GM19238 (cell line): ENCODE data around the gene CPOX.
"Not testable (repeated sequence)": the region's sequence is repeated elsewhere in the genome, so short reads cannot be mapped to it uniquely, and the experiment has no call there.

Source experiments
- DNase-seq: peaks from one replicate; pipeline ENCODE4 v3.0.0; 2011; ENCODE audit warnings: low spot score; ENCODE audit not compliant: insufficient read length

Gene CPOX

GRCh38 chr3:98593046-98593936 lies at the start of gene CPOX:
CPOX (minus strand) TSS chr3:98593611; CDS start chr3:98593504, 107 bp downstream.
- DNase-seq = peak; percentile 84

GRCh38 chr3:98642769-98643168 lies 49.4 kb upstream of the CPOX start:
- not testable (repeated sequence) for DNase-seq

- not testable (repeated sequence) for DNase-seq
Measured at GRCh38 chr3:98641756-98642155, 48.3 kb upstream of the CPOX start.

DNA sequence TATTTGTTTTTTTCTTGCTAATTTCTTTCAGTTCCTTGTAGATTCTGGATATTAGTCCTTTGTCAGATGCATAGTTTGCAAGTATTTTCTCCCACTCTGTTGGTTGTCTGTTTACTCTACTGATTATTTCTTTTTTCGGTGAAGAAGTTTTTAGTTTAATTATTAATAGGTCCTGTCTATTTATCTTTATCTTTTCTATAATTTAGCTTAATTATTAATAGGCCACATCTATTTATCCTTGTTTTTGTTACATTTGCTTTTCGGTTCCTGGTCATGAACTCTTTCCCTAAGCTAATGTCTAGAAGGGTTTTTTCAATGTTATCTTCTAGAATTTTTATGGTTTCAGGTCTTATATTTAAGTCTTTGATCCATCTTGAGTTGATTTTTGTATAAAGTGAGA lies 45.1 kb upstream of the CPOX start:
- DNase-seq = not testable (repeated sequence)

- no peak for DNase-seq
Measured at GRCh38 chr3:98630416-98630815, 37.0 kb upstream of the CPOX start.

DNA sequence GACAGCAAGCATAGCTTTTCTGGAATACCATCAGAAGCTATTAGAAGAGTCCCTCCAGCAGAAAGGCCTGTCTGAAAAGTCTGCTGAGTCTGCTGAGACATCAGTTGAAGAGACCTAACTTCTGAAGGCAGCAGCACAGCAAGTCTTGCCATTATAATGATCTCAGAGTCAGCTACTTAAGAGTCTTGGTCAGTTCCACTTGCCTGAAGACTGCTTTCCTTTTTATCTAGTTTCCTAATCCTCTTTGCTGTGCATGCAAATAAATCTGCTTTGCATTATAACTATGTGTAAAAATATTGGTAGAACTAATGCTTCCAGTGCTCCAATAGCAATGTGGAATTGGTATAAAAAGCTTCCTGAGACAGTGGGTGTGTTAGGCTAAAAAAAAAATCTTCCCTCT lies 34.9 kb upstream of the CPOX start:
- no peak for DNase-seq

GRCh38 chr3:98626151-98626550 lies 32.7 kb upstream of the CPOX start:
- no peak for DNase-seq

DNA sequence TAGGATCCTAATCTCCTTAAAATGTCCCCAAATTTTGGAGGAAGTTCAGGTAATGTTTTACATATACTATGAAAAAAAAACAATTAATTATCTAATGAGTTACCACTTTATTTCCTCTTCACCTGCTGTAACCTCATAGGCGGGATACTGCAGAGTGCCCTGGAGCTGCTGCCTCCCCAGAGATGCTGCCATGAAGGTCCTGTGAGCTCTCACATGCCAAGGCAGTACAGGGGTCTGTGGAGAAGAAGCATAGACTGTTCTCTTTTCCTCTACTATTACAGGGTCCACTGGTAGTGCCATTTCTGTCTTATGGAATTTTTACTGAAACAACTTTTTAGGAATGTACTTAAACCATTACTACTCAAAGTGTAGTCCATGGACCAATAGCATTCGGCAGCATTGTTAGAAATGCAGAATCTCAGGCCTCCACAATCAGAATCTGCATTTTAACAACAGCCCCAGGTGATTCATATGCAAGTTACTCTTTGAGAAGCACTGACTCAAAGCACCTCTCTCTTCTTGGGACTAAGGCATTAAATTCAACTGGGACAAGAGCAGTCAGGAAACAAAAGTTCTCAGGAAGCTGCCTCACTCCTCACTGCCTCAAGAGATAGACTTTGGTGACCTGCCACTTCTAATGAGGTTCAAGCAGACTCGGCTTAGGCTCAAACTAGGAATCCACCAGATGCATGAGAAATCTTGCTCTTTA lies 30.3 kb upstream of the CPOX start:
- DNase-seq = no peak

DNA sequence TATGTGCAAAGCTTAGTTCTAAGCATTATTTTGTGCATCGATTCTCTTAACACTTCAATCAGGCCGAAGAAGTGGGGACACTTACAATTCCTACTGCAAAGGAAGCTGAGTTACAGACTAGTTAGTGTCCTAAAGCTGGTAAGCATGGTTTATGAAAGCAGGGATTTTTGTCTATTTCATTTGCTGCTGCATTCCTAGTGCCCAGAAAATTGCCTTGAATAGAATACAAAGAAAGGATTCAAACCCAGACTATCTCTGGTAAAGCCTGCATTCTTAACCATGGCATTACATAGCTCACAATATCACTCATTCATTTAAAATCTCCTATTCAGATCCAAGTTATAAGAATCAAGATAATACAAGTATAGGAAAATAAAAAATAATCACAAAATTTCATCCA lies 24.4 kb upstream of the CPOX start:
- no peak for DNase-seq

- DNase-seq = no peak
Measured at GRCh38 chr3:98613616-98614015, 20.2 kb upstream of the CPOX start.

DNA sequence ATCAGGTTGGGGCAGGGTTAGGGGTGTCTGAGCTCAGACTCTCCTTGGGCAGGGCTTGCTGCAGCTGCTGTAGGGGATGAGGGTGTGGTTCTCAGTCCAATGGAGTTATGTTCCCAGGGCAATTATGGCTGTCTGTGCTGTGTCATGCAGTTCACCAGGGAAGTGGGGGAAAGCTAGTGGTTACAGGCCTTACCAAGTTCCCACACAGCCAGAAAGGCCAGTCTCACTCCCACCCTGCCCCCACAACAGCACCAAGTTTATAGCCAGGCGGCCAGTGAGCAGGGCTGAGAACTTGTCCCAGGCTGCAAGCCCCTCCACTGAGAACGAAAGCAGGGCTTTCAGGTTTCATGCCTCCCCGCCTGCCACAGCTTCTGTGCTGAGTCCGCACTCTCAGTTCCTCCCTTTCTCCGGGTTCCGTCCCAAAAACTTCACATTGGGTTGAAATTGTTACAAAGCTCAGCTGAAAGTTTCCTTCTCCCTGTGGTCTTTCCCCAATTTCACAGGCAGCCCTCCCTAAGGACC lies 19.6 kb upstream of the CPOX start:
- no peak for DNase-seq

- no peak for DNase-seq
Measured at GRCh38 chr3:98612587-98612986, 19.2 kb upstream of the CPOX start.

DNA sequence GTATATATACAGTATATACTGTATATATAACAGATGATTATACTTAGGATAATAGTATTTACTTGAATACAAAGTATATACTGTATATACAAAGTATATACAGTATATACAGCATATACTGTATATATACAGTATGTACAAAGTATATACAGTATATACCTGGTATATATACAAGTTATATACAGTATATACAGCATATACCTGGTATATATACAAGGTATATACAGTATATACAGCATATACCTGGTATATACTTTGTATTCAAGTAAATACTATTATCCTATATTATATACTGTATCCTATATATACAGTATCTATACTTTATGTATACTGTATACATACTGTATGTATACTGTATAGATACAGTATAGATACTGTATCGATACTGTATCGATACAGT lies 14.6 kb upstream of the CPOX start:
- DNase-seq = no peak

DNA sequence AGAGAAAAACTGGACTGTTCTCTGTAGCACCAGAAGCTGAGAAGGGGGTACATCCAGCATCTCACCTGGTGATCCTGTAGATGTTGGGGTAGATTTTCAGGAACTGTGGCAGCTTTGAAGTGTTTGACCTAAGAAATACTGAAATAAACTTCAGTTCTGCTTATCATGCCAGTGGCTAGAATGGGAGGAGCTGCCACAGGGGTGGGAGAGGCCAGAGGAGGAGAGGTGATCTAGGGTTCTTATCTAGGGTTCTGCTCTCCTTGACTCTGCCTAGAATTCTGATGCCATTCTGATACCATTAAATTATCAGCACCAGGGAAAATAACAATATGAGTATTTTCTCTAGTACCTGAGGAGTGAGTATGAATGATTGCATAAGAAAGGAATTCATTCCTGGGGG lies 10.2 kb upstream of the CPOX start:
- DNase-seq = no peak

GRCh38 chr3:98602078-98602678 lies 8.8 kb upstream of the CPOX start:
- DNase-seq = no peak

- DNase-seq = no peak
Measured at GRCh38 chr3:98601180-98601579, 7.8 kb upstream of the CPOX start.

GRCh38 chr3:98600412-98601095 lies 7.1 kb upstream of the CPOX start:
- no peak for DNase-seq

DNA sequence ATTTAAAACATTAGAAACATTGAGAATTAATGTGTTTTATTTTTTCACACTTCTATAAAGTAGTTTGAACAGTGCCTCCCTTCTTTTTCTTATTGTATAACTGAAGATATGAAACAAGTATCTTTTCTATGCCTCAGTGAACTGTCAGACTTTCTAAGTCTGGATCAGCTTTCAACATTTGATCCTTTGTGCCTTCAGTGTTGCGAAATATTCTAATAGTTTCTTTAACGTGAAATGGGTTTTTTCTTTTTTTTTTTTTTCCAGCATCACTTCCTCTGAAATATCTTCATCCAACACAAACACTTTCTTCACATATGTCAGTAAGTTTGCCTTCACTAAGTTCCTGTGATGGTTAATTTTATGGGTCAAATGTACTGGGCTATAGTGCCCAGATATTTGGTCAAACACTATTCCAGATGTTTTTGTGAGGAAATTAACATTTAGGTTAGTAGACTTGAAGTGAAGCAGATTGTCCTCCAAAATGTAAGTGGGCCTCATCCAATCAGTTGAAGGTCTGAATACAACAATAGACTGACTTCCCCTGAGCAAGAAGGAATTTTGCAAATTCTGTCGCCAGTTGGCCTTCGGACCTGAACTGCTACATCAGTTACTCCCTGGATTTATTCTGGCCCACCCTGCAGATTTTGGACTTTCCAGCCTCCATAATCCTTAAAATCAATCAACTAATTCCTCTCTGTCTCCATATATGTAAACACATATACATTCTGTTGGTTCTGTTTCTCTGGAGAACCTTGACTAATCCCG lies 6.4 kb upstream of the CPOX start:
- DNase-seq = no peak

DNA sequence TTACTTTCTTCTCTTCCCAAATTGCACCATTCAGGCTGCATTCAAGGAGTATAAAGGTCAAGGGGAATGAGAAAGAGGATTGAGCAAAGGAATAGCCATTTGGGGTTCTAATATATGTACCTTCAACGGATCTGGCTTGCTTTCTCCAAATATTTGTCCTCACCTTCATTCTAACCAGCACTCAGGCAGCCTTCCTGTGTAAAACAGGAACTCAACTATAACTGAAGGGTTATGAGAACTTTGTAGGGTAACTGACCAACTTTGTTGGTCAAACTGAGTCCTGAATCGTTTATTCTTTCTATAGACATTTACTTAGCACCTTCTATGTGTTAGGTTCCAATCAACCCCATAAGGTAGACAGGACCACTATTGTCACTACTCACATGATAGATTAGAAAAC lies 5.1 kb upstream of the CPOX start:
- no peak for DNase-seq
